ENCODE results near the gene MYPOP. TPM values are rescaled to one million over a fixed set of nuclear protein-coding genes. Genes with fewer than 3 reads are reported as not detected.

MYPOP gene
- total and polyA plus RNA-seq, 9 of the 15 experiments (the other 6 are each of a cell fraction or from before 2014, with no cell fraction given): 0.32 to 7.6 (median 1.6) TPM

GRCh38 chr19:45873219-45873772 lies 29.1 kb downstream of the MYPOP start (continued):
- TF ChIP-seq KHSRP (IDR thresholded peaks at IDR 0.05) (no peak), E2F3 (CRISPR knock-in tag; IDR thresholded peaks at IDR 0.05) (0 out of 2 replicates have a peak, but pooled peaks have one; percentile 31), ZC3H8 (IDR thresholded peaks at IDR 0.05) (no peak), USF1 (CRISPR knock-in tag; IDR thresholded peaks at IDR 0.05) (no peak), NFATC3 (IDR thresholded peaks at IDR 0.05) (no peak)

DNA sequence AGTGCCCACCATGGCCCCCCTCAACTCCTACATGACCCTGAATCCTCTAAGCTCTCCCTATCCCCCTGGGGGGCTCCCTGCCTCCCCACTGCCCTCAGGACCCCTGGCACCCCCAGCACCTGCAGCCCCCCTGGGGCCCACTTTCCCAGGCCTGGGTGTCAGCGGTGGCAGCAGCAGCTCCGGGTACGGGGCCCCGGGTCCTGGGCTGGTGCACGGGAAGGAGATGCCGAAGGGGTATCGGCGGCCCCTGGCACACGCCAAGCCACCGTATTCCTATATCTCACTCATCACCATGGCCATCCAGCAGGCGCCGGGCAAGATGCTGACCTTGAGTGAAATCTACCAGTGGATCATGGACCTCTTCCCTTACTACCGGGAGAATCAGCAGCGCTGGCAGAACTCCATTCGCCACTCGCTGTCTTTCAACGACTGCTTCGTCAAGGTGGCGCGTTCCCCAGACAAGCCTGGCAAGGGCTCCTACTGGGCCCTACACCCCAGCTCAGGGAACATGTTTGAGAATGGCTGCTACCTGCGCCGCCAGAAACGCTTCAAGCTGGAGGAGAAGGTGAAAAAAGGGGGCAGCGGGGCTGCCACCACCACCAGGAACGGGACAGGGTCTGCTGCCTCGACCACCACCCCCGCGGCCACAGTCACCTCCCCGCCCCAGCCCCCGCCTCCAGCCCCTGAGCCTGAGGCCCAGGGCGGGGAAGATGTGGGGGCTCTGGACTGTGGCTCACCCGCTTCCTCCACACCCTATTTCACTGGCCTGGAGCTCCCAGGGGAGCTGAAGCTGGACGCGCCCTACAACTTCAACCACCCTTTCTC lies 30.1 kb downstream of the MYPOP start:
- no TSS peak for BruUV-seq (replicated peaks)
- no peak for ATAC-seq
- Histone ChIP-seq H3K27ac (ENCODE audit: extremely low read depth, low read depth, low read length) (peak overlapping the region; percentile 72; the same call in 1 of the 3 replicates), H3K27me3 (ENCODE audit: control insufficient read depth in 2 of 2, insufficient read depth in 2 of 2, low read length in 2 of 2) (no peaks in the 10 kb centered on the region), H3K79me2 (ENCODE audit: control insufficient read depth, insufficient read depth, low read length) (peaks cover 3% of the 10 kb centered on the region; the same call in 1 of the 3 replicates), H3K9me1 (ENCODE audit: control insufficient read depth, insufficient read depth, low read length) (no peaks in the 10 kb centered on the region), H3K4me2 (ENCODE audit: insufficient read depth, low read length) (no peak overlapping the region), H2AFZ (ENCODE audit: low read depth, low read length) (no peak overlapping the region), H4K20me1 (replicated peaks; ENCODE audit: control insufficient read depth, insufficient read depth, low read length) (no peaks in the 10 kb centered on the region), H3K9me3 (replicated peaks; ENCODE audit: control insufficient read depth, insufficient read depth, low read depth, low read length) (no peaks in the 10 kb centered on the region), H3K36me3 (ENCODE audit: control insufficient read depth, insufficient read depth, low read length) (peaks cover 9% of the 10 kb centered on the region), H3K9ac (ENCODE audit: insufficient read depth in 1 of 2, low read depth in 2 of 2, low read length in 2 of 2) (no peak overlapping the region), H3K4me1 (replicated peaks in 1 of 2; ENCODE audit: control insufficient read depth in 2 of 2, insufficient read depth in 2 of 2, low read length in 2 of 2) (peaks cover 40 to 51% of the 10 kb centered on the region in 2 experiments), H3K4me3 (no peak overlapping the region)
- ChIA-PET POLR2A (interaction anchor here (0.6 kb wide), 1 partner anchor 8 kb away, joined by 4 read pairs; the partner anchor contains the start of gene FOXA3), CTCF (ENCODE audit: low intra/inter-chr PET ratio) (no interaction called here)
- in situ Hi-C loops (cut with MboI) (no loop called here), intact Hi-C loops (cut with micrococcal nuclease) (no loop called here)
- no peak for FAIRE-seq
- WGBS (ENCODE audit: insufficient coverage, low coverage, missing lambda C conversion rate): 92% methylated on average over 28 of the region's 34 CpGs
- no peak for DNase-seq (ENCODE audit: extremely low read depth in 1 of 4, low spot score in 3 of 4)
- no peak for TF ChIP-seq WHSC1 (IDR thresholded peaks at IDR 0.05; ENCODE audit: low read length)
- TF ChIP-seq NFATC3 (IDR thresholded peaks at IDR 0.05): no peak
- peak; percentile 41; the same call in 1 of the 2 replicates for TF ChIP-seq POLR2G (IDR thresholded peaks at IDR 0.05; ENCODE audit: low read depth, low read length)
- TF ChIP-seq CHD7 (IDR thresholded peaks at IDR 0.05; ENCODE audit: low read depth, low read length): no peak
